WTC11 (cell line): ENCODE data around the gene OGFOD3. TPM values are rescaled to one million over a fixed set of nuclear protein-coding genes. Genes with fewer than 3 reads are reported as not detected.

ENCODE experiments used
- AFF4 ChIP-seq: sonication (generic); formaldehyde crosslinking; IDR thresholded peaks from 2 replicates; pipeline ENCODE4 v1.8.1; 2023; ENCODE audit warnings: mild to moderate bottlenecking, missing genetic modification reagents, borderline replicate concordance
- CREM ChIP-seq: sonication (generic); formaldehyde crosslinking; IDR thresholded peaks from 2 replicates; pipeline ENCODE4 v1.8.1; 2022; ENCODE audit warnings: mild to moderate bottlenecking, missing genetic modification reagents, moderate library complexity
- CTCF ChIP-seq: fragments of 200-600 bp; IDR thresholded peaks from 2 replicates; pipeline ENCODE4 v1.8.0; 2022; ENCODE audit warnings: antibody characterized with exemption
- E2F4 ChIP-seq: sonication (generic); formaldehyde crosslinking; IDR thresholded peaks from 2 replicates; pipeline ENCODE4 v1.8.1; 2022; ENCODE audit warnings: low read depth, mild to moderate bottlenecking, moderate library complexity, missing genetic modification reagents, borderline replicate concordance
- ELF4 ChIP-seq: sonication (generic); formaldehyde crosslinking; IDR thresholded peaks from 2 replicates; pipeline ENCODE4 v1.8.1; 2022; ENCODE audit warnings: low read depth, mild to moderate bottlenecking, moderate library complexity, missing genetic modification reagents
- ESRRA ChIP-seq: sonication (generic); formaldehyde crosslinking; IDR thresholded peaks from 2 replicates; pipeline ENCODE4 v1.8.1; 2022; ENCODE audit warnings: mild to moderate bottlenecking, missing genetic modification reagents, borderline replicate concordance
- FOXK1 ChIP-seq: sonication (generic); formaldehyde crosslinking; IDR thresholded peaks from 2 replicates; pipeline ENCODE4 v1.8.0; 2022; ENCODE audit warnings: mild to moderate bottlenecking, moderate library complexity, missing genetic modification reagents
- GRHL2 ChIP-seq: fragments of 250-450 bp; sonication (Bioruptor Pico); IDR thresholded peaks from 2 replicates; pipeline ENCODE4 v1.8.0; 2022; ENCODE audit warnings: mild to moderate bottlenecking, moderate library complexity; ENCODE audit not compliant: insufficient replicate concordance, severe bottlenecking
- KAT7 ChIP-seq: sonication (generic); formaldehyde crosslinking; IDR thresholded peaks from 2 replicates; pipeline ENCODE4 v1.8.1; 2023; ENCODE audit warnings: missing genetic modification reagents, mild to moderate bottlenecking, borderline replicate concordance
- MYBL2 ChIP-seq: sonication (generic); formaldehyde crosslinking; IDR thresholded peaks from 2 replicates; pipeline ENCODE4 v1.8.1; 2023; ENCODE audit warnings: mild to moderate bottlenecking, moderate library complexity, missing genetic modification reagents
- NR1H2 ChIP-seq: sonication (generic); formaldehyde crosslinking; IDR thresholded peaks from 2 replicates; pipeline ENCODE4 v1.9.0; 2021; ENCODE audit warnings: mild to moderate bottlenecking, moderate library complexity, missing genetic modification reagents
- NR3C1 ChIP-seq: sonication (generic); formaldehyde crosslinking; conservative IDR thresholded peaks from 2 replicates; pipeline ENCODE4 v1.8.1; 2023; ENCODE audit warnings: low read depth, mild to moderate bottlenecking, missing genetic modification reagents
- PRDM15 ChIP-seq: sonication (generic); formaldehyde crosslinking; IDR thresholded peaks from 2 replicates; pipeline ENCODE4 v1.8.0; 2022; ENCODE audit warnings: missing genetic modification reagents
- RELA ChIP-seq: sonication (generic); formaldehyde crosslinking; IDR thresholded peaks from 2 replicates; pipeline ENCODE4 v1.8.1; 2022; ENCODE audit warnings: missing genetic modification reagents, mild to moderate bottlenecking, borderline replicate concordance
- SMAD3 ChIP-seq: sonication (generic); formaldehyde crosslinking; IDR thresholded peaks from 2 replicates; pipeline ENCODE4 v1.8.0; 2022; ENCODE audit warnings: missing genetic modification reagents, mild to moderate bottlenecking, borderline replicate concordance
- SOX15 ChIP-seq: fragments of 250-450 bp; sonication (Bioruptor Pico); IDR thresholded peaks from 2 replicates; pipeline ENCODE4 v1.9.0; 2021; ENCODE audit warnings: mild to moderate bottlenecking
- ZBTB21 ChIP-seq: sonication (generic); formaldehyde crosslinking; IDR thresholded peaks from 2 replicates; pipeline ENCODE4 v1.8.1; 2023; ENCODE audit warnings: mild to moderate bottlenecking, missing genetic modification reagents, borderline replicate concordance
- ZNF671 ChIP-seq: fragments of 250-450 bp; sonication (Bioruptor Pico); IDR thresholded peaks from 2 replicates; pipeline ENCODE4 v1.8.0; 2021; ENCODE audit warnings: mild to moderate bottlenecking
- total RNA-seq: library from RNA; stranded (reverse); gene quantifications from 3 replicates; pipeline ENCODE4 v1.2.3, GENCODE V29; 2021
- TF ChIP-seq, protein P1 (sequence below): fragments of 250-450 bp; sonication (Bioruptor Pico); IDR thresholded peaks from 2 replicates; pipeline ENCODE4 v2.1.2; 2022; ENCODE audit warnings: mild to moderate bottlenecking, moderate library complexity

OGFOD3 gene
- total RNA-seq, 1 experiment from 2014 or later, result 20.4 TPM

DNA sequence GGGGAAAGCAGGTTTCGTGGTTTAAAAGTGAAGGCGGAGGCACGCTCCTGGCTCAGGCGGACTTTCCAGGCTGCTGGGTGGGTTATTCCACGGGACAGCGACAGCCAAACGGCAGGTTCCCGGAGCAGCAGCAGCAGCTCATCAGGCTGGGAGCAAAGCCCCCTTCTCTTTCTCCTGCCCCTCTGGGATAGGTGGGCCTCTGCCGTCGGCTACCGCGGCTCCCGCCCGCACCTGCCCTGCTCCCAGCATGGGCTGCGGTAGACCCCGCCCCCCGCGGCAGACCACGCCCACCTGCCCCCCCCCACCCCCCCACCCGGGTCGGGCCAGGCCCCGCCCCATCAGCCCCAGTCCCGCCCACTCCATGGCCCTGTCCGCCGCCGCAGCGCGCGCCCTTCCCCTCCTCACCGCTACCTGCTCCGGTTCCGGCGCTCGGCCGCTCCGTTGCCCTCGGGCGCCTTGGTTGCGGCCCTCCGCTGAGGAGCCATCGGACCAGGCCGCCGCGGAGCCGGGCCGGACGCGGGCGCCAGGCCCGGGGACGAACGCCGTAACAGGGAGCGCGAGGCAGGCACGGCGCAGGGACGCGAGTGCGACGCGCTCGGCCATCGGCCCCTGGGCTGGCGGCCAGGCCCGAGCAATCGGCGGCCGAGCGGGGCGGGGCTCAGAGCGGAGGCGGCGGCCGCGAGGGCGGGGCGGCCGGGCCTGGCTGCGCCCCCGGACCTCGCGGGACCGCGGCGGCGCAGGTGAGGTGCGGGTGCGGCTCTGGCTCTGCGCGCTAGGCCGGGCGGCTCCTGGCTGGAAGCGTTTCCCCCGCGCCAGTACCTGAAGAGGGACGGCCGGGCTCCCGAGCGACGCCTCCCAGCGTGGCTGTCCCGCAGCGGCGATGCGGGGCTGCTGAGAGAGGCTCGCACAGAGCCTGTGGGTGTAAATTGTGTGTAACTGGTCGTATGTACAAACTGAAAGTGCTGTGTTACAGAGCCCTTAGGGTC is at the start of gene OGFOD3, which contains the start of gene HEXD (continued):
- TF ChIP-seq PRDM15 (CRISPR knock-in tag) (0 out of 2 replicates have a peak, but pooled peaks have one; percentile 13), ELF4 (0 out of 2 replicates have a peak, but pooled peaks have one; percentile 68), MYBL2 (CRISPR knock-in tag) (peak; percentile 63; the same call in 1 of the 2 replicates), KAT7 (CRISPR knock-in tag) (peak; percentile 56; the same call in 1 of the 2 replicates), SOX15 (CRISPR knock-in tag) (no peak), CTCF (no peak), RELA (no peak), NR3C1 (CRISPR knock-in tag) (peak; percentile 95; the same call in 1 of the 2 replicates), SMAD3 (CRISPR knock-in tag) (0 out of 2 replicates have a peak, but pooled peaks have one; percentile 20), ESRRA (CRISPR knock-in tag) (peak; percentile 53; the same call in 1 of the 2 replicates), AFF4 (CRISPR knock-in tag) (no peak), ZBTB21 (0 out of 2 replicates have a peak, but pooled peaks have one; percentile 72), CREM (CRISPR knock-in tag) (peak; percentile 61; the same call in 1 of the 2 replicates), GRHL2 (CRISPR knock-in tag) (no peak), ZNF671 (CRISPR knock-in tag) (no peak), E2F4 (CRISPR knock-in tag) (0 out of 2 replicates have a peak, but pooled peaks have one; percentile 59), NR1H2 (CRISPR knock-in tag) (no peak), FOXK1 (CRISPR knock-in tag) (peak; percentile 93)
- TF ChIP-seq, protein P1, sequence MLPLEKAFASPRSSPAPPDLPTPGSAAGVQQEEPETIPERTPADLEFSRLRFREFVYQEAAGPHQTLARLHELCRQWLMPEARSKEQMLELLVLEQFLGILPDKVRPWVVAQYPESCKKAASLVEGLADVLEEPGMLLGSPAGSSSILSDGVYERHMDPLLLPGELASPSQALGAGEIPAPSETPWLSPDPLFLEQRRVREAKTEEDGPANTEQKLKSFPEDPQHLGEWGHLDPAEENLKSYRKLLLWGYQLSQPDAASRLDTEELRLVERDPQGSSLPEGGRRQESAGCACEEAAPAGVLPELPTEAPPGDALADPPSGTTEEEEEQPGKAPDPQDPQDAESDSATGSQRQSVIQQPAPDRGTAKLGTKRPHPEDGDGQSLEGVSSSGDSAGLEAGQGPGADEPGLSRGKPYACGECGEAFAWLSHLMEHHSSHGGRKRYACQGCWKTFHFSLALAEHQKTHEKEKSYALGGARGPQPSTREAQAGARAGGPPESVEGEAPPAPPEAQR (CRISPR knock-in tag), result no peak
